ENCODE results near the gene NTN3. TPM values are rescaled to one million over a fixed set of nuclear protein-coding genes. Genes with fewer than 3 reads are reported as not detected.

Gene NTN3
- total and polyA plus RNA-seq, 2 donors from 2014 or later = 0.28 TPM; not detected in 1

- FAIRE-seq = no peak
- intact Hi-C loops (cut with DNase I) = no loop called here
These were observed 27.6 kb downstream of the NTN3 start for GRCh38 chr16:2498531-2499253.

GRCh38 chr16:2499454-2499853 is 28.4 kb downstream of the NTN3 start:
- Histone ChIP-seq H3K27me3 (ENCODE audit: control insufficient read depth, insufficient read depth, low read length) (no peaks in the 10 kb centered on the region), H3K9me3 (ENCODE audit: control insufficient read depth in 2 of 3, insufficient read depth in 1 of 3, low read length in 3 of 3) (no peaks in the 10 kb centered on the region), H3K4me1 (ENCODE audit: control insufficient read depth in 2 of 3, insufficient read depth in 2 of 3, low read depth in 1 of 3, low read length in 3 of 3) (peaks cover 0 to 54% (median 9%) of the 10 kb centered on the region in 3 donors), H3K4me3 (ENCODE audit: low read length in 3 of 3) (no peak overlapping the region), H3K36me3 (ENCODE audit: control insufficient read depth in 2 of 3, insufficient read depth in 3 of 3, low read length in 3 of 3) (no peaks in the 10 kb centered on the region), H3K27ac (ENCODE audit: low read depth in 2 of 2, low read length in 2 of 2) (no peak overlapping the region), H3K9ac (ENCODE audit: low read length in 3 of 3) (no peak overlapping the region)
- peak in 2 of 5 donors; percentile 38 to 46 for DNase-seq
- TF ChIP-seq CTCF (IDR thresholded peaks at IDR 0.05; ENCODE audit: borderline replicate concordance, extremely low read depth, insufficient read depth) = no peak
- intact Hi-C loops (cut with DNase I) = no loop called here
- no peak for FAIRE-seq

More at GRCh38 chr16:2498531-2499253, 27.6 kb downstream of the NTN3 start:
- no peaks in the 10 kb centered on the region for H3K27me3 ChIP-seq (ENCODE audit: control insufficient read depth, insufficient read depth, low read length)
- peaks cover 0 to 55% (median 9%) of the 10 kb centered on the region in 3 donors for H3K4me1 ChIP-seq (ENCODE audit: control insufficient read depth in 2 of 3, insufficient read depth in 2 of 3, low read depth in 1 of 3, low read length in 3 of 3)
- TF ChIP-seq CTCF (IDR thresholded peaks at IDR 0.05; ENCODE audit: borderline replicate concordance, extremely low read depth, insufficient read depth) = no peak
- H3K36me3 ChIP-seq (ENCODE audit: control insufficient read depth in 2 of 3, insufficient read depth in 3 of 3, low read length in 3 of 3) = no peaks in the 10 kb centered on the region
- H3K9me3 ChIP-seq (ENCODE audit: control insufficient read depth in 2 of 3, insufficient read depth in 1 of 3, low read length in 3 of 3) = no peaks in the 10 kb centered on the region
- peak overlapping the region in 1 of 2 donors; percentile 24 for H3K27ac ChIP-seq (ENCODE audit: low read depth in 2 of 2, low read length in 2 of 2)
- H3K4me3 ChIP-seq (ENCODE audit: low read length in 3 of 3) = no peak overlapping the region
- DNase-seq = peak in 2 of 5 donors; percentile 35 to 73
- H3K9ac ChIP-seq (ENCODE audit: low read length in 3 of 3) = no peak overlapping the region

- H3K4me3 ChIP-seq (ENCODE audit: low read length in 3 of 3) = no peak overlapping the region
- no peak for TF ChIP-seq CTCF (IDR thresholded peaks at IDR 0.05; ENCODE audit: borderline replicate concordance, extremely low read depth, insufficient read depth)
- no peaks in the 10 kb centered on the region for H3K9me3 ChIP-seq (ENCODE audit: control insufficient read depth in 2 of 3, insufficient read depth in 1 of 3, low read length in 3 of 3)
- no peaks in the 10 kb centered on the region for H3K36me3 ChIP-seq (ENCODE audit: control insufficient read depth in 2 of 3, insufficient read depth in 3 of 3, low read length in 3 of 3)
- intact Hi-C loops (cut with DNase I) = no loop called here
- FAIRE-seq = no peak
- H3K9ac ChIP-seq (ENCODE audit: low read length in 3 of 3) = no peak overlapping the region
- H3K27me3 ChIP-seq (ENCODE audit: control insufficient read depth, insufficient read depth, low read length) = no peaks in the 10 kb centered on the region
- H3K4me1 ChIP-seq (ENCODE audit: control insufficient read depth in 2 of 3, insufficient read depth in 2 of 3, low read depth in 1 of 3, low read length in 3 of 3) = peaks cover 0 to 54% (median 9%) of the 10 kb centered on the region in 3 donors
- no peak overlapping the region for H3K27ac ChIP-seq (ENCODE audit: low read depth in 2 of 2, low read length in 2 of 2)
- DNase-seq = peak in 2 of 5 donors; percentile 46 to 79
These were observed 28.9 kb downstream of the NTN3 start for GRCh38 chr16:2499890-2500429.

Measured in kidney (tissue), 14 donors.